GM18867 (cell line): Measurements from ENCODE around the gene AUP1.

Experiments
- ATAC-seq: cut with Tn5 transposase; IDR thresholded peaks from one replicate; pipeline ENCODE4 v1.9.1; 2021; ENCODE audit warnings: mild to moderate bottlenecking, moderate library complexity; ENCODE audit not compliant: unreplicated experiment

AUP1 gene

DNA sequence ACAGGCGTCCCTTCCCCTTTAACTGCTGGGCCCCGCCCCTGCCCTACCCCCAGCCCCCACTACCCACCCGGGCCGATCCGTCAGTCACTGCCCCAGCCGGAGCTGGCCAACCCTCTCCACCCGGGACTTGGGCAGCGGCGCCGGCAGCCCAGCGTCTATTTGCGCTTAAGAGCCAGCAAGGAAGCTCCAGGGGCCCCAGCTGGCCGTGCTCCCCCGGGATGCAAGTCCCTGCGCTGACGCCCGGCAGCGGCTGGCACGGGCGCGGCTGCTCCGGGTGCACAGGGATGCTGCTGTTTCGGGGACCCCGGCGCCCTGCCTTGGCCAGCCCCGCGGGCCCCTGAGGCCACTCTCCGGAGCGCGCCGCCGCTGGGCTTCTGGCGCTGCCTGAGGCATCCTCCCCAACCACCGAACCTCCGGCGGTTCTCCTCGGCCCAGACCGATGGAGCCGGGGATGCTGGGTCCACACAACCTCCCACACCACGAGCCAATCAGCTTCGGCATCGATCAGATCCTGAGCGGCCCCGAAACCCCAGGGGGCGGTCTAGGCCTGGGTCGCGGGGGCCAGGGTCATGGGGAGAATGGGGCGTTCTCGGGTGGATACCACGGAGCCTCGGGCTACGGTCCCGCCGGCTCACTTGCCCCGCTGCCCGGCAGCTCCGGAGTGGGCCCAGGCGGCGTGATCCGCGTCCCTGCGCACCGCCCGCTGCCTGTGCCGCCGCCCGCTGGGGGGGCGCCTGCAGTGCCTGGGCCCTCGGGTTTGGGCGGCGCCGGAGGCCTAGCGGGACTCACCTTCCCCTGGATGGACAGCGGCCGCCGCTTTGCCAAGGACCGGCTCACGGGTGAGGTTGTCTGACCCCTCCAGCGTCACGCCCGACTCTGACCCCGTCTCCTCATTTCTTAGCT lies 14.9 kb downstream of the AUP1 start, which contains the start of gene TLX2:
TLX2 (plus strand) TSS at position 83 of the 903 bp plus-strand sequence; CDS start at position 440, 357 bp downstream.
- ATAC-seq: no peak

DNA sequence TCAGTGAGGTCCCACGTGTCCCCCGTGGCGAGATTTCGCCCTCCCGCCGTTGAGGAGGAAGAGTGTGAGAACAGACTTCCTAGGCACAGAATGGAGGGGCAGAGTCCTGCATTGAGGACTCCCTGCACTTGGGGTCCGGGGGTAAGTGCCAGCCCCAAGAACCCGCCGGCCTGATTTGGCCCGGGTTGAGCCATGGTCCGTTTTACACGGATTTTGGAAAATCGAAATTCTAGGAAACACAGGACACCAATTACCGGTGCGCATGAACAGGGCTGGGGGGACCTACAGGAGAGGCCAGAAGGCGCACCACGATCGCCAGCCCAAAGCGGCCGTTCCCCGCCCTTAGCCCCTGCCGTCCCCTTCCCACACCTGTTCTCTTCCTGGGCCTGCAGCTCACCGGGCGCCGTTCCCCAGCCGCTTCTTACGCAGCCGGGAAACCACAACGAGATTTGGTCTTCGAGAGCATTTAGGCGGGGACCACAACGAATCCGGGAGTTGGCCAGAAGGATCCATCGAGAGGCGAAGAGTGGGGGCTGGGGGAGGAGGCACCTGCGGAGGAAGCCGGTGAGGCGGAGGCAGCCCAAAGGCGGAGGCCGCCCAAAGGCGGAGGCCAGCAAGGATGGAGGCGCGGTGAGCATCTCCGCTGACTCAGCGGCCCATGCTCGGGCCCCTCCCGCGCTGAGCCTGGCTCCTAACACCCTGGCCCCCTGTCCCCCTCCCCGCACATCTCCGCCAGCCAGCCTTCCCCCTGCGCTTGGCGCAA lies 15.7 kb downstream of the AUP1 start:
- no peak for ATAC-seq

- ATAC-seq: no peak
These were observed 16.5 kb downstream of the AUP1 start for GRCh38 chr2:74512744-74513604.

DNA sequence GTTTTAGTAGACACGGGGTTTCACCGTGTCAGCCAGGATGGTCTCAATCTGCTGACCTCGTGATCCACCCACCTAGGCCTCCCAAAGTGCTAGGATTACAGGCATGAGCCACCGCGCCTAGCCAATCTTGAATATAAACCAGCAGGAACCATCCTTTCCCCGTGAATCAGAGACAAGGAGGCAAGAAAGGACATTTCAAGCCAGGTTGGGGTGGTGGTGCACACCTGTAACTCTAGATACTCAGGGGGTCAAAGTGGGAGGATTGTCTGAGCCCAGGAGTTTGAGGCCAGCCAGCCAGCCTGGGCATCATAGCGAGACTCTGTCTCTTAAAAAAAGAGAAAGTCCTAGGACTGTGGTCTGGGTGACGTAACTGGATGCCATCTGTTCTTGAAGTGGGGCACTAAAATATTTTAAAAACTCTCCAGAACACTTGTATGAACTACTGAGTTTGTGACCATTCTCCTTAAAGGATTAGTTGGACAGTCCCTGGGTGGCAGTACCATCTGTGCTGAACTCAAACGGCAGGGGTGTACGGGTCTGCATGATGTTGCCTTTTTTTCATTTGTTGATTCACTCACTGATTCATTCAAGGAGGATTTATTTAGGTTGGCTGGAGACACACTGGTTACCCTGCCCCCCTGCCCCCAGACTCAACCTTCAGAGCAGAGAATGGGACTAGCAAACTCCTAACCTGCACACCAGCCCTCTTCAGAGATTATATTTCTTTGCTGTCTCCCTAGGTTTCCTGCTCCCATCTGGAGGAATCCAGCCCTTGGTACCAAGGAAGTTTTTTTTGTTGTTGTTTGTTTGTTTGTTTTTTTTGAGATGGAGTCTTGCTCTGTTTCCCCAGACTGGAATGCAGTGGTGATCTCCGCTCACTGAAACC lies 18.2 kb downstream of the AUP1 start:
- no peak for ATAC-seq

DNA sequence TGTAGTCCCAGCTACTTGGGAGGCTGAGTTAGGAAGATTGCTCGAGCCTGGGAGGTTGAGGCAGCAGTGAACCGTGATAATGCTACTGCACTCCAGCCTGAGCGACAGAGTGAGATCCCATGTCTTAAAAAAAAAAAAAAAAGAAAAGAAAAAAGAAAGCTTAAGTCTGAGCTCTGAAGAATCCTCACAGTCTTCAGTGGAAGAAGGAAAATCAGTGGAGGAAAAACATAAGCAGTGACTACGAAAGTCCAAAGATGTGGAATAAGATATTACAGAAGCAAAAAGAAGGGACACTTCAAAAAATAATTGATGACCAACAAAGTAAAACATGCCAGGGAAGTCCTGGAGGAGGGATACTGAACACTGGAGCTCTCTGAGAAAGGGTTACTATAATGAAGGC lies 19.2 kb downstream of the AUP1 start:
- ATAC-seq: no peak

- ATAC-seq: peak; percentile 6
These were observed 21.5 kb downstream of the AUP1 start for GRCh38 chr2:74507926-74508520.

GRCh38 chr2:74507145-74507925 lies 22.2 kb downstream of the AUP1 start, which contains the start of gene PCGF1:
Gene PCGF1 (minus strand): TSS chr2:74507695. CDS start chr2:74507668, 27 bp downstream.
- ATAC-seq: peak; percentile 89

DNA sequence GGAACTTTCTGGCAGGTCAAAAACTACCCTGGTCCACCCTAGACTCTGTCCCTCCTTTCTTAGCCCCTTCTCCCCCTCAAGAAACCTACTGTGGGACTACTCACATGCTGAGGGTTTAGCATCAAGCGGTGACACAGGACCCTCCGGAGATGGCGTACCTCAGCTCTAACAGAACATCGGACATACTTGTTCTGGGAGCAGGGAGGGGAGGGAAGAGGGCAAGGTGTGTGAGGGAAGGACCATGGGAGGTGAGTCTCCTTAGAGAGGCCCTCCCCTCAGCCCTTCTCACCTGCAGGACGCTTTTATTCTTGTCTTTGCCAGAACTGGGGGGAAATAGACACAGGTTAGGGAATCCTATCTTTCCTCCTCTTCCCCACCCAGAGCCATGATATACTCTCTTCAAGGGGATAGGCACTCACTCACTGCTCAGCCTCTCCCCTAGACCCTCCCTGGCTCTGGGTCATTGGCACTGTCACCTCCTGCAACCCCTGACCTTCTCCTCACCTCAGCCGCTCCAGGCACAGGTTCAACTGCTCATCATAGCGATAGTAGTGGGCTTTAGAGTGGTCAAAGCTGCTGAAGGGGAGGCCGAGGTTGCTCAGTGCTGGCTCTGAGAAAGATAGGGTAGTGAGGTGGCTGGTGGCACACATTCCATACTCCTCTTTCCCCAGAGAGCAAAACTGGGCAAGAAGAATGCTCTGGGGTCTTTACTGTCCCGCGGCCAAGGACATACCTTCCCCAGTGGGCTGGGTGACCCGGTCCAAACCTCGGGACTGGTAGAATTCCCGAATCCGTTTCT lies 23.9 kb downstream of the AUP1 start:
- no peak for ATAC-seq

- ATAC-seq: no peak
These were observed 24.9 kb downstream of the AUP1 start for GRCh38 chr2:74504591-74504990.

GRCh38 chr2:74503506-74504475 lies 25.7 kb downstream of the AUP1 start:
- ATAC-seq: no peak

DNA sequence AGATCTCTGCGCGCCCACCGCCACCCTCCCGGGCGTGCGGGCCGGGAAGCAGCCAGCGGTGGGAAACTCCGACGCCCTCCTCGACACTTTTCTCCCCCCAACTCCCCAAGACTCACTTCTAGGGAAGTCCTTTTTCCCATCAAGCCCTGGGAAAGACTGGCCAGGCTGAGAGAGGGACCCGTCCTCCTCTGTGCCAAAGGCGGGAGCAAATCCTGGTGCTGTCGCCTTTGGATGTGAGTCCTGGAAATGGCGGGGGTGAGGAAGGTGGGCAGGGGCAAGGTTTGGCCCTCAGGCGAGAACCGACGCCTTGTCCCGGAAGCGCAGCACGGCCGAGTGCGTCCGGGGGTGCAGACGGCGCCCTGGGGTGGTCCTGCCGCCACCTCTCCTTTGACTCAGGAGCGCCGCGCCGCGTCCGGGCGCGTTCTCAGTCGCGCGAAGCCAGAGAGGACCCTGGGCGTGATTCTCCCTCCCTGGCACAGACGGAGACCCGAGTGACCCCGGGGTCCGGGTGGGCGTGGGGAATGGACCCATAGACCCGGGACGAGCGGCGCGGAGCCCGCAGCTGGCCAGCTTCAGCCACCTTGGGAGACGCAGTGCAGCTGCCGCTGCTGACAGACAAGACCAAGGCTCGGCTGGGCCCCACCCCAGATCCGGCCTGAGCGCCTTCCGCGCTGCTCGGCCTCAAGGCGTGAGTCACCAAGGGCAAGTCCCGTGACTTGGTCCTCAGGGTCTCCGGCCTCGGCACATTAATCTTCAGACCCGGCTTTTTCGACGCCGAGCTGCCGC lies 26.6 kb downstream of the AUP1 start:
- ATAC-seq: peak; percentile 31

GRCh38 chr2:74502147-74502719 lies 27.3 kb downstream of the AUP1 start:
- ATAC-seq: no peak

GRCh38 chr2:74501335-74502071 lies 28.0 kb downstream of the AUP1 start:
- no peak for ATAC-seq

- no peak for ATAC-seq
These were observed 28.9 kb downstream of the AUP1 start for GRCh38 chr2:74500578-74500946.
